ENCODE measurements around the gene ZNF358.

- no peak for TF ChIP-seq CTCF (IDR thresholded peaks at IDR 0.05; ENCODE audit: borderline replicate concordance, extremely low read depth, low read length, poor library complexity, severe bottlenecking)
- TF ChIP-seq EZH2 (IDR thresholded peaks at IDR 0.05; ENCODE audit: borderline replicate concordance, low read depth, low read length, severe bottlenecking): no peak
Observed at GRCh38 chr19:7476777-7477494, 39.0 kb upstream of the ZNF358 start.
